HG03432 (cell line): Measurements from ENCODE around the gene DNER.

Experiments used
- ATAC-seq: cut with Tn5 transposase; IDR thresholded peaks from one replicate; pipeline ENCODE4 v1.9.1; 2021; ENCODE audit warnings: mild to moderate bottlenecking, moderate library complexity; ENCODE audit not compliant: unreplicated experiment

The DNER gene

DNA sequence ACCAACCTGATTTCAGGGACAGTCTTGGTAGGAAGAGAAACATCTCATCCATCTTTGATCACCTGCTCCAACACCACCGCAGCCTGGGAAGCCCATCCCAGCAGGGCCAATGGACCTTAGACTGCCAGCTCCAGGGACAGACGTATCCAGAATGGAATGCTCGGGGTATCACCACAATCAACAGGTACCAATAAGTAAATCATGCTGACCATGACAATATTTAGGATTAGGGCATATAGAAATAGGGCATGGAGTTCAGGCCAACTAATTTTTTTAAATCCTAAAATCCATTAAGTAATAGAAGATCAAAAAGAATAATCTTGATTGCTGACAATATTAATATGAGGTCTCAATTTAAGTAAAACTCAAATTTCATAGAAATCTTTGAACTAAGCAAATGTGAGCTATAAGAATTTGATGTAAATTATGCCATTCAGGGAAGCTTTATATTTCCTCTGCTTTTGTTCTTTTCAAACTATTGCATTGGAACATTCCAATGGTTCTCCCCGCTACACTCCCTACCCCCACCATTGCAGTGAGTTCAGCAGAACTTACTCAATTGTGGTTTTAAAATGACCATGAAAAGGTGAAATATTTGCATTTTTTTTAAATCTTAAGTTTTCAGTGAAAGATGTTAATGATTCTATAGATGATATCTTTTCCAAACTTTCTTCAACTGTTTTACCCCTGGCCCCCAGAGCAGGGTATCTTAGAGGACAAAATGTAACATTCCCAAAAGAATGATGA is 138.6 kb downstream of the DNER start:
- ATAC-seq = no peak

DNA sequence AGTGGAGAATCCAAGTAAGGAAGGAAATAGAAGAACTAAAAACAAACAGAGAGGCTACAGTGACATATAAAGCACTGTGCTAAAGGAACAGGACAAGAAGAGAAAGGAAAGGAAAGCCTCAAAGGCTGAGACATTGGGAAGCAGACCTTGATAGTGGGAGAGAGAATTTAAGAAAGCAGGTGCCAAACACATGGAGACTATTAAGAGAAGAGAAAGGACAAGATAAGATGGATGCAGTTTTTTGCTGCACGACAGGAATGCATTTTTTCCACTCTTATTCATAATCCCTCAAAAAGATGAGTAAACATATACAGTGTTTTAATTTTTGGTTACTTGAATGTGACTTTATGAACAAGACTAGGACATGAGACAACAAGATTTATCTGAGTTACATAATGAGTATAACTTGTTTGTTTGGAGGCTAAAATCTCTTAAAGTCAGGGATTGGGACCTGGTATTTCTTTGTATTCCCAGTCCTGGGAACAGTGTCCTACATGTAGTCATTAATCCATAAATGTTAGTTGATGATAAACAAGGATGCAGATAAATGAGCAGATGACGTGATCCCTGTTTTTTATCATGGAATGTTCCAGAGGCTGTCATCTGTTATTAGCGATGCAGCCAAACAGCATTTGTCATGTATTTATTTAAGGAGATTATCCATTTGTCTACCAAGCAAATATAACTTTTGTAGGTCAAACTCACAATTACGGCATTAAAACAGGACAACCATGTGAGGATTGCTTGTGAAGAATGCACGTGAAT is 141.7 kb downstream of the DNER start:
- no peak for ATAC-seq

DNA sequence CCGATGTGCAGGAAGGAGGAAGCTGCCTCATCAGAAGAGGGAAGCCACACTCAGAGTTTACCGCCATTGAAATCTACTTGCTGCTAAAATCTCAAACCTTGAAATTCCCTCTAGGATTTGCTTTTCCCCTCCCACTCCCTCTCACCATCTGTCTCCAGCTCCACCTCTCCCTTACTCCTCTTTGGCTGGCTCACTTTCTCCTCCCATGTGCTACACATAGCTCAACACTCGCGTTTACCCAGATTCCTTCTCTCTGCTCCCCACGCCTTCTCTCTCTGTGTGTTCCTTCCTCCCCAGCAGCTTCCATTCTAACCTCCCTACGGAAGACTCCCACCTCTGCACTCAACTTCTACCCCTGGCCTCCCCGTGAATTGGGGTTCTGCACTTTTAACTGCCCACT is 143.1 kb downstream of the DNER start:
- no peak for ATAC-seq

DNA sequence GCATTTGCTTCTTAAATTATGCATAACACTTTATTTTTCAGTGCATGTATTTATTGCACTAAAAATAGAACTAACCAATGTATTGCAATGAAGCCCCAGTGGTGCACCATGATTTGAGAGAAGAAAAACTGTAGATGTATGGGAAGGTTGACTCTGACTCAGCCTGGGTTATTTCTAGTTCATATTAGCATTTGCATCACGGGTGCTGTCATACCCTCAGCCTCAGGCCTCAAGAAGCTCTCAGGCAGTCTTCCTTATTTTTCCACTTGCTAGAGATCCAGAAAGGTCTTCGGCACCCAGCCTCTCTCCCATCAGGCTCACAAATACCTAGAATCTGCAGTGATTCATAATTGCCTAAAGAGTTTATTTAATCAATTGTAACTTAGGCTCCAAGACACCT is 148.0 kb downstream of the DNER start:
- ATAC-seq = no peak

DNA sequence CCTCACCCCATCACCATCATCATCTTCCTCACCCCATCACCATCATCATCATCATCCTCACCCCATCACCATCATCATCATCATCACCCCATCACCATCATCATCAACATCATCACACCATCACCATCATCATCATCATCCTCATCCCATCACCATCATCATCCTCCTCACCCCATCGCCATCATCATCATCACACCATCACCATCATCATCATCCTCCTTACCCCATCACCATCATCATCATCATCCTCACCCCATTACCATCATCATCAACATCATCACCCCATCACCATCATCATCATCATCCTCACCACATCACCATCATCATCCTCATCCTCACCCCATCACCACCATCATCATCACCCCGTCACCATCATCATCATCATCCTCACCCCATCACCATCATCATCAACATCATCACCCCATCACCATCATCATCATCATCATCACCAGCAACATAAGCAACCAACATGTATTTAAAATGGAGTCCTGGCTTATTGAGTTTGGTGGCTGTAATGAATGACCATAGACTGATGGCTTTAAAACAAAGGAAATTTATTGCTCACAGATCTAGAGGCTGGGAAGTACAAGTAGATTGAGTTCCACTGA is 150.0 kb downstream of the DNER start:
- ATAC-seq = no peak

DNA sequence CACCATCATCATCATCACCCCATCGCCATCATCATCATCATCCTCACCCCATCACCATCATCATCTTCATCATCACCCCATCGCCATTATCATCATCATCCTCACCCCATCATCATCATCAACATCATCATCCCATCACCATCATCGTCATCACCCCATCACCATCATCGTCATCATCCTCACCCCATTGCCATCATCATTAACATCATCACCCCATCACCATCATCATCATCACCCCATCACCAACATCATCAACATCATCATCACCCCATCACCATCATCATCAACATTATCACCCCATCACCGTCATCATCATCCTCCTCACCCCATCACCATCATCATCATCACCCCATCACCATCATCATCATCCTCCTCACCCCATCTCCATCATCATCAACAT is 151.0 kb downstream of the DNER start:
- ATAC-seq = no peak

DNA sequence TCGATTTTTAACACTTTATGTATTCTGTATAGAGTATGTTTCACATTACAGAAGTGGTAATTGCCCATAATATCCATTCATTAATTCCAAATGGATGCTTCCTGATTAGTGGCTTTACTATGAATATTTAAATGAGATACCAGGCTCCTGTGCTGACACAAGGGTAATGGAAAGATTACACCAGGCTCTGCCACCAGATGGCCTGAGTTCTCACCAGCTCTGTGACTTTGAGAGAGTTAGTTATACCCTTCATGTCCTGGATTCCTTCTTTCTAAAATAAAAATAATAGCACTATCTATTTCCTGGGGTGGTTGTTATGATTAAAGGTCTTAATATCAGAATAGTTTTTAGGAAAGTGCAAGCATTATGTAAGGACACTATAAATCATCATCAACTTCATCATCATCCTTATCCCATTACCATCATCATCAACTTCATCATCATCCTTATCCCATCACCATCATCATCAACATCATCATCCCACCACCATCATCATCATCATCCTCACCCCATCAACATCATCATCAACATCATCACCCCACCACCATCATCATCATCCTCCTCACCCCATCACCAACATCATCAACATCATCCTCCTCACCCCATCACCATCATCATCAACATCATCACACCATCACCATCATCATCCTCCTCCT is 151.8 kb downstream of the DNER start:
- no peak for ATAC-seq

DNA sequence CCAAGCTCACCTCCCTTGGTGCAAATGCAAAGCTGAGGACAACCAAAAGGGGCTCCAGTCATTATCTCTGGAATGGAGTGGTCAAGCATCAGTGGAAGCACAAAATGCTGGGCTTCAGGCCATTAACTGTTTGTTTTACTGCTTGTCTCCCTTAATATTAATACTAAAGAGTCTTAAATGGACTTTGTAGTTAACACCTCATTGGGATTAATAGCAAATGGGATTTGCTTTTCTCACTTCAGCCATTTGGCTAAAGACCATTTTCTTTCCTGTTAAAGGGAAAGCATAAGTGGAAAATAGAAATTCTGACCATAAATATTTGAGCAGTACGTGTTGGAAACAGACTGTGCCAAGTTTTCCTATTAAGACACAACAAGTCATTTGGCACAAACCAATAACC is 154.4 kb downstream of the DNER start:
- no peak for ATAC-seq

DNA sequence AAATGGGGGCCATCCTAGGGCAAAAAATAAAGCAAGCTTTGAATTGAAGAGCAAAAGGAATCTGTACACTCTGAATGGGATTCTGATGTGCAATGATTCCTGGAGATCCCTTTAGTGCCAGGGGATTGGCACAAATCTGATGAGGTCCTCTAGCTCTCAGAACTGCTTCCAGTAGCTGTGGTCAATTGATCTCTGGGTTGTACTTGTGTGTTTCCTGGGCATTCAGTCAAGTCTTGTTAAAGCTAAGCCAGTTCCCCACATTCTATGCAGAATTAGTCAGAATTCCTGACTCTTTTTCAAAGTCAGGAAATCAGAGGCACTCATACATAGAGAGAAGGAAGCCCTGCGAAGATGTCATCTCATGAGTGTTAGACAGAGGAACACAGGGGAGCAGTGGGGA is 161.3 kb downstream of the DNER start:
- ATAC-seq = no peak

DNA sequence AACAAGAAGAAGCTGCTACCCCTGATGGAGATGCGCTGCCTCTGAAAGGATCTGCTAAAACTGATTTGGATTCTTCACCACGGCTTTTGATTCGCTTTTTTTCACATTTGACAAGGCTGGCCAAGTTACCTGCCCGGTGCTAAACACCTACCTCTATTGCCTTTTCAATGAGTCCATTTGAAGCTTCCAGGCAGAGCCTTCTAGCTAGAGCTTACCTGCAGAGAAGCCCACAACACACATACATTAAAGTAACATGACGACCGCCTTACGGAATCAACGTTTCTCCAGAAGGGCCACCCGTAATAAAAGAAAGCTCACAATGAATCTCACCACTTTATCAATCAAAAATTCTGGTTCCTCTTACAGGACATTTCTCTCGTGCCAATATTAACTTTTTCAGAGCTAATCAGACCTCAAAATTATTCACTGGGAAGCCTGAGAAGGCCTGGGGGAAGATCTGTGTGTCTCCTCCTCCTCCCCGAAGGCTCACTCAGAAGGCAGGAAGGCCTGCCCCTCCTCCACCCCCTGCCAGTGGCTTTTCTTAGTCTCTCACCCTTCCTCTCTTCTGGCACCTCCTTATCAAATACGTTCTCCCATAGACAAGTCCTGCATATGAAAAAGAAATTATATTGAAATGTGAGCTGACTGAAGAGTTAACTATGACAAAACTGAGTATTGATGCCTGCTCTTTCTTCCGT is 171.0 kb downstream of the DNER start:
- ATAC-seq = no peak

DNA sequence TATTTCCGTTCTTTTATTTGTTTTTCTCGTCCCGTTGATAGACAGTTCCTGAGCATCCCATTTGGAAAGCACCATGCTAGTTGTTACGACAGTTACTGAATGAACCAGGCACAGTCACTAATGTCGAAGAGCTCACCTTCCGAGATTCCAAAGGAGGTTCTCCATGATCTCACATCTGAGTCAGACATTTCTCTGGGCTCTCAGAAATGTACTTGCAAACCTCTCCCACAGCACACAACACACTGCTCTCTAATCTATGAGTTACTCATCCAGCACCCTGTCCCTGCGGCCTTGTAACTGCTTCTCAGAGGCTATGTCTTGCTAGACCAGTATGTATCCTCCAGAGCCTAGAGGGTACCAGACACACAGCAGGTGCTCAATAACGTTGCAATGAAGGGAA is 174.7 kb downstream of the DNER start:
- ATAC-seq = no peak

DNA sequence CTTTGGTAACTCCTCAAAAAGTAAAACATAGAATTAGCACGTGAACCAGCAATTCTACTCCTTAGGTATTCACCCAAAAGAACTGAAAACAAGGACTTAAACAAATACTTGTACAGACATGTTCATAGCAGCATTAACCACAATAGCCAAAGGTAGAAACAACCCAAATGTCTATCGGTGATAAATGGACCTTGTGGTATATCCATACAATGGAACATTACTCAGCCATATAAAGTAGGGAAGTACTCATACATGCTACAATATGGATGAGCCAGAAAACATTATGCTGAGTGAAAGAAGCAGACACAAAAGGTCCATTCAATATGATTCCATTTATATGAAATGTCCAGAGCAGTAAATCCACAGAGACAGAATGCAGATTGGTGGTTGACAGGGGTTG is 182.8 kb downstream of the DNER start:
- no peak for ATAC-seq

DNA sequence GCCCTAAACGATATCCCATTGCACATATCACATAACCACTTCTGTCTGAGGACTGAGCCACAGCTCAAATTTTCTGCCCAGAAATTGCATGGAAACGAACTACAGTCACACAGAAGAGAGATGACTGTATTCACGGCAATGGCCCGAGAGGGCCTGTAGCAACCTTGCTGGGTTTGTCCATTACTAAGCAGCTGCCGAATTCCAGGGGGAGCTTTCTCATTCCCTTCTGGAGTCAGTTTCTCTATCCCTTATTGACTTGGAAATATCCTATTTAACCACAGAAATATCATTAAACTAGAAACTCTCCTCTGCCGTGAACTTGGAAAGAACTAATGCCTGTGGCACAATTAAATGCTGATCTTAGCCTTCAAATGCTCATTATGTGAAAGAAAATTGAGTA is 183.9 kb downstream of the DNER start:
- no peak for ATAC-seq

DNA sequence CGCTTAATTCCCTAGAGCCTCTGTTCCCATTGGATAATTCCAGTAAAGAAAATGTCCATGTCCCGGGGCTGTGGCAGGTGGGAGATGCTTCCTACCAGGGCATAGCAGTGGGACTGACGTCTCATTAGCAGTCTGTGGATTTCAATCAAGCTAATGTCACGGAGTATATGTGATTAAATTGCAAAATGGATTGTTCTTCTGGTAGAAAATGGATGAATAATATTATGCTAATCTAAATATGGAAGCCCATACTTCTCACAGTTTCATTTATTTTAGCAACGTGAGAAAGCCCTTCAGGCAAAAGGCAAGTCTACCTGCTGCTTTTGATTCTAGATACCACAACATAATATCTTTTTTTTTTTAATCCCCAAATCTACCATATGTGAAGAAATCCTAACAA is 185.5 kb downstream of the DNER start:
- no peak for ATAC-seq

DNA sequence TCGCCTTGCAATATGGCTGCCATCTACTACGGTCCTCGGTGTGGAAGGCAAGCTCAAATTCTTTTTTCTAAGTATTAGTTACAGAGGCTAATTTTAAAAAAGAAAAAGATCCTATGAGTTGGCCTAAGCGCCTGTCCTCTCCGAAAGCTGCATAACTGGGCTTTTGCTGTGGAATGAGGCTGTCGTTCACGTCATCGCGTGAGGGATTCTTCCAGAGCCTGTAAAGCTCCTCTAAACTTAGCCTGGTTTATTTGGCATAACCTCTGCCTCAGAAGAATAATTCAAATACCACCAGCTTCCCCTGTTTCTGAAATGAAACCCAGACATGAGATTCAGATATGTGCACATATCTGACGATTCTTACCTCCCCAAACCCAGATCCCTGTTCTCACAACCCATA is 187.4 kb downstream of the DNER start:
- no peak for ATAC-seq

DNA sequence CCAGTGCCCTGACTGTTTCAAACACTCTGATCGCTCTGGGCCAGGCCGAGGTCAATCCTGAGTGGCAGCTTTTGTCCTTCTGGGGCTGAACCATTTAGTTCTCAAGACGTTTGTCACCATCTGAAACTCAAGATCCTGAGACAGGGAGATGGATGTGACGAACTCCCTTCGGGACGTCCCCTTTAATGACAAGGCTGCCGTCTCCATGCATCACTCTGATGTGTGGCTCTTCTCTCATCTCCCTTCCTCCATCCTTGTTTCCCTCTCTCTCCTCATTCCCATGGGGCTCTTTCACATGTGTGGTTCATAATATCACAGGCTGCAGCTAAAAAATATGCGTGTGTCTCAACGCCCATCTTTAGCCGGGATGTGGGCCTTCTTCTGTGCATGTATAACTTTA is 189.6 kb downstream of the DNER start:
- ATAC-seq = no peak

DNA sequence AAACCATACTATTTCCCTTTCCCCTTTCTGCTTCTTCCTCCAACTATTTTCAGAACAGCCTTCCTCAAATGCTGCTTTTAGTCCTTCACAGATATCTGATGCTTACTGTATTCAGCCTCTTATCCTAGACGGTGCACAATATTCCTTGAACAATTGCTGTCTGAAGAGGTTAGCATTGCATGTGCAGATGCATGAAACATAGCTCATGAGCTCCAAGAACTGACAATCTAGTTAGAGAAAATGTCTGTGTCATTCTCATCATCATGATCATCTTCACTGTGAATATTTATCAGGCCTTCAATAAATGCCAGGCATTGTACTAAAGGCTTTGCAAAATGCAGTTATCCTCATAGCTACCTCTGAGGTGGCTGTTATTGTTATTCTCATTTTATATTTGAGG is 190.7 kb downstream of the DNER start:
- ATAC-seq = no peak

DNA sequence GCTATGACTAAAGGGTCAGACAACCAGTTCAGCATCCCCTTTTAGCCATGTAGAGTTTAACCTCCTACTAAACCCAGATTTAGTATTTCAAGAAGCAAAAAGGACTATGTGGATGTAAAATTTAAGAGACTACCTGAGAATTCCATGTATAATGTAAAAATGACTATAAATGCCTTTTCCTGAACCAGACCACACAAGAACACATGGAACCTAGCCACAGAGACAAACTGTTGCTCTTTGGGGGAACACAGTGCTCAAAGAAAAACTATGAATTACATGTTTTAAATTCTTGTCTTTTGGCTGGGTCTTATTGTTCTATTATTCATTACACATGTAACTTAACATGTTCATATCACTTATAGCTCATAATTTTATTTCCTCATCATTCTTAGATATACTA is 192.8 kb downstream of the DNER start:
- no peak for ATAC-seq

DNA sequence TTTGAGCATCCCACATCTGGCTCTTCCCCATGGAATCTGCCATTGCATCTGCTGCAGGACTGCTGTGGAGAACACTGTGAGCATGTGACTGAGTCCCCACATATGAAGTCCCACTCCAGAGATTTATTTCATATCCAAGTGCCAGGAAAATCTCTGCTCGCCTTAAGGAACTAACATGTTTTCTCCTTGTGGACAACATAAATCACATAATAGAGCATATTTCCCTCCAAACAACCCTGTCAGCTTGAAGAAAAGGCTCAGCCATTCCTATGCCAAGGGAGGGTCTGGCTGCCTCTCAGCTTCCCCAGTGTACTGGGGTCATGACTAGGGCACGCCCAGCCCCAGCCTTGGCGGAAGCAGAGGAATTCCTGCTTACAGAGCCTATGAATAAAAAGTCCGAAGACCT is 193.7 kb downstream of the DNER start:
- ATAC-seq = no peak

DNA sequence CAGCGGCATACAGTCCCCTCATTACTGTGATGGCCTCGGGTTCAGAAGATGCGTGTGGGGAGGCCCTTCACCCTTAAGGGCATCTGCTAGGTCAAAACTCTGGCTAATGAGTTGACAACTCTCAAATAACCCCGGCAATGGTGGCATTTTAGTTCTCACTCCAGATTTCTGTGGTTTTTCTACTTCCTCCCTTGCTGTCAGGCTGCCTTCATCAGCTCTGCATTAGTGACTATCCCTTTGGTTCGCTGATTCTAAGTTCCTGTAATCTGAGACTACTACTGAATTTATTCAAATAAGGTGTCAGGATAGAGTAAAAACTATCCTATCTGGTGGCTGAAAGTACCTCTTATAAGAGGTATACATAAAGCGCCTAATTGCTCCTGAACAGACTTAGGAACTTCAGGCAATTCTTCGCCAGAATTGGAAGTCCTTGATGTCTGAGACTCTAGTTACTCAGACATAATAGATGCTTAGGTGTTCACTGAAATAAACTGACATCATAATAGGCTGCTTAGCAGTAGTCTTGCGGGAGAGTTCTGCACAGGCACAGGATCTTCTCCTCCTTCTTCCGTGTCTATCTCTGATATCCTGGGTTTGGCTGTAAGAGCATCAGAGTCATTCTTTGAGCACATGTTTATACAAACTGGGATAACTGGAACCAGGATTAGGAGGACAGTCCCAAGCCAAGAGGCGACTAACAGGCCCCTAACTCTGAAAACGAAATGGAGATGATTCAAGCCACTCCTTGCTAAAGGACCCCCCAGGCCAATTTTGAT is 194.5 kb downstream of the DNER start:
- ATAC-seq = peak; percentile 50
